Small intestine (tissue), 7 donors: ENCODE measurements around the gene LENEP. TPM values are rescaled to one million over a fixed set of nuclear protein-coding genes. Genes with fewer than 3 reads are reported as not detected.
"Not testable (repeated sequence)": the region's sequence is repeated elsewhere in the genome, so short reads cannot be mapped to it uniquely, and the experiment has no call there.

Experiments used
- DNase-seq, 2 donors: peaks; one replicate each; pipeline versions ENCODE4 v3.0.0 to v3.0.0-alpha.2; 2013
- FAIRE-seq: peaks from 2 replicates; lab custom pipeline; 2012; peaks lifted over from hg19 to GRCh38; lab: Jason Lieb, UNC
- H3K27ac ChIP-seq, 3 donors: one replicate each; pipeline ENCODE4 v1.5.1; 2013; ENCODE audit warnings: low read length in 2 of 3, mild to moderate bottlenecking in 2 of 3, control low read depth in 1 of 3, inconsistent platforms in 1 of 3, low read depth in 1 of 3, moderate library complexity in 1 of 3
- H3K27me3 ChIP-seq, 3 donors: one replicate each; pipeline ENCODE4 v1.6.1; 2013; ENCODE audit warnings: low read length in 3 of 3, inconsistent platforms in 1 of 3; ENCODE audit not compliant: control insufficient read depth in 3 of 3, insufficient read depth in 3 of 3
- H3K36me3 ChIP-seq, 3 donors: one replicate each; pipeline ENCODE4 v1.6.1; 2013; ENCODE audit warnings: low read length in 3 of 3, inconsistent platforms in 1 of 3, low read depth in 1 of 3, mild to moderate bottlenecking in 1 of 3, moderate library complexity in 1 of 3; ENCODE audit not compliant: control insufficient read depth in 3 of 3, insufficient read depth in 2 of 3
- H3K4me1 ChIP-seq, 3 donors: one replicate each; pipeline ENCODE4 v1.6.1; 2013; ENCODE audit warnings: low read length in 2 of 3, inconsistent platforms in 1 of 3, low read depth in 1 of 3, mild to moderate bottlenecking in 1 of 3, moderate library complexity in 1 of 3; ENCODE audit not compliant: control insufficient read depth in 3 of 3, insufficient read depth in 2 of 3
- H3K4me3 ChIP-seq, 3 donors: one replicate each; pipeline ENCODE4 v1.5.1; 2013; ENCODE audit warnings: low read length in 3 of 3, control low read depth in 1 of 3, inconsistent platforms in 1 of 3, low read depth in 1 of 3, mild to moderate bottlenecking in 1 of 3, moderate library complexity in 1 of 3
- H3K9me3 ChIP-seq, 2 donors: one replicate each; pipeline ENCODE4 v1.6.1; 2013; ENCODE audit warnings: low read depth in 1 of 2, low read length in 1 of 2; ENCODE audit not compliant: control insufficient read depth in 2 of 2, insufficient read depth in 1 of 2
- WGBS, 3 donors: extraction: QIAGEN DNeasy Blood & Tissue Kit; methylation state at CpG; one replicate each; pipeline ENCODE4 v1.1.7; 2013; 5-methylcytosine and 5-hydroxymethylcytosine counted together
- polyA plus RNA-seq, 4 donors: library from polyadenylated mRNA; stranded (reverse) in 3 of 4; unstranded in 1 of 4; fragments of 200-250 nt in 3 of 4; fragments of 120-200 nt in 1 of 4; gene quantifications; one replicate each; pipeline versions ENCODE4 v1.2.1 to v1.2.3, GENCODE V29; 2013
- donor health status: healthy with polysubstance abuse.
- donor health status: control.
- donor health status: control.
- donor health status: Bipolar disorder and iron deficiency.
- donor health status: healthy.

Gene LENEP
- polyA plus RNA-seq, 4 donors: 0.64 TPM; not detected in 3

- peaks cover 5 to 61% (median 8%) of the 10 kb centered on the region in 3 donors for H3K36me3 ChIP-seq
- H3K4me3 ChIP-seq: no peak overlapping the region
- H3K9me3 ChIP-seq: no peaks in the 10 kb centered on the region
- no peak for FAIRE-seq
- H3K27me3 ChIP-seq: no peaks in the 10 kb centered on the region
- peaks cover 2 to 15% (median 5%) of the 10 kb centered on the region in 3 donors for H3K4me1 ChIP-seq
- WGBS, 3 donors: 86 to 93% (median 88%) methylated on average over 17 of the region's 17 CpGs
- DNase-seq: no peak
- peak overlapping the region in 1 of 3 donors; percentile 45 for H3K27ac ChIP-seq
Observed at GRCh38 chr1:154988058-154988954, 5.1 kb upstream of the LENEP start.

DNA sequence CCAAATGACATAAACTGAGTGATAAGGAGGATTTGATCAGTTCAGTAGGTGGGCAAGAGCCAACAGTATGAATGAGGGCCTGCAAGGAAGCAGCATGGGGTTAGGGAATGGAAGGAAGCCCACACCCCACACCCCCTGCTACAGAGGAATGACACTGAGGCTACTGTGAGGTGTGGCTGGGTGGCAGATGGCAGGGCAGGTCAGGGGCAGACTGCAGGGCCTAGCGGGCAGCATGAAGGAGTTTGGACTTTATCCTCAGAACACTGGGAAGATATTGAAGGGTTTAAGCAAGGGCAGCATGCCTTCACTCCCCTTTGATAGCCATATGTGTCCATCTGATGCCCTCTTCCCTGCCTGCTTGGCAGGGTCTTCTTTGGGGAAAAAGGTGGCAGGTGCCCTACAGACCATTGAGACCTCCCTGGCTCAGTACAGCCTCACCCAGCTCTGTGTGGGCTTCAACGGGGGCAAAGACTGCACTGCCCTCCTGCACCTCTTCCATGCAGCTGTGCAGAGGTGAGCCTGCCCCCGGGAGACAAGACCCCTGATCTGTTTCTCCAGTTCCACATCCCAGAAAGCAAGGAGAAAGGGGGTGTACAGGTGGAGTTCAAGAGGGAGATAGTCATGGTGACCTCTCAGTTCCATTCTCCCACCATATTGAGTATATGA lies 4.1 kb upstream of the LENEP start:
- peaks cover 5 to 65% (median 8%) of the 10 kb centered on the region in 3 donors for H3K36me3 ChIP-seq

DNA sequence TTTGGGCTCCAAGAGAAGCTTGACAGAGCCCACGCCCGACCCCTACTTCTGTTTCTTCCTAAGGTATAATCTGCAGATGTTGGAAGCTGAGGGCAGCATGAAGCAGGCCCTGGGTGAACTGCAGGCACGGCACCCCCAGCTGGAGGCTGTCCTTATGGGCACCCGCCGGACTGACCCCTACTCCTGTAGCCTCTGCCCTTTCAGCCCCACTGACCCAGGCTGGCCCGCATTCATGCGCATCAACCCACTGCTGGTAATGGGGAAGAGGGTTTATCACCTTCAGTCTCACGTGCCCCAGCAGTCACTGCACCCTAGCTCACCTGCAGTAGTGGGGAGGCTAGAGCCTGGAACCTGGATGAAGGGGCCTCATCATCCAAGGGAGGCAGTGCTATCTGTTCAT lies 3.1 kb upstream of the LENEP start:
- Histone ChIP-seq H3K9me3 (no peaks in the 10 kb centered on the region), H3K4me3 (no peak overlapping the region), H3K36me3 (peaks cover 5 to 63% (median 8%) of the 10 kb centered on the region in 3 donors), H3K4me1 (peaks cover 0 to 16% (median 2%) of the 10 kb centered on the region in 3 donors), H3K27ac (no peak overlapping the region), H3K27me3 (no peaks in the 10 kb centered on the region)
- 87 to 97% (median 93%) methylated on average over 8 of the region's 8 CpGs for WGBS, 3 donors
- FAIRE-seq (no peak), DNase-seq (no peak)

More for the DNA sequence above, 4.1 kb upstream of the LENEP start:
- FAIRE-seq (no peak), DNase-seq (peak in 1 of 2 donors; percentile 73)
- no peaks in the 10 kb centered on the region for H3K27me3 ChIP-seq
- H3K9me3 ChIP-seq: no peaks in the 10 kb centered on the region
- H3K4me3 ChIP-seq: no peak overlapping the region
- 52 to 78% (median 72%) methylated on average over 3 of the region's 3 CpGs for WGBS, 3 donors
- H3K4me1 ChIP-seq: peaks cover 0 to 11% (median 2%) of the 10 kb centered on the region in 3 donors
- H3K27ac ChIP-seq: no peak overlapping the region

GRCh38 chr1:154992721-154993571 lies 440 bp upstream of the LENEP start:
- H3K4me3 ChIP-seq: no peak overlapping the region
- 82 to 84% (median 82%) methylated on average over 14 of the region's 14 CpGs for WGBS, 3 donors
- no peak for FAIRE-seq
- H3K4me1 ChIP-seq: peaks cover 0 to 16% (median 2%) of the 10 kb centered on the region in 3 donors
- no peaks in the 10 kb centered on the region for H3K27me3 ChIP-seq
- DNase-seq: no peak
- H3K27ac ChIP-seq: no peak overlapping the region
- no peaks in the 10 kb centered on the region for H3K9me3 ChIP-seq
- peaks cover 5 to 48% (median 8%) of the 10 kb centered on the region in 3 donors for H3K36me3 ChIP-seq

DNA sequence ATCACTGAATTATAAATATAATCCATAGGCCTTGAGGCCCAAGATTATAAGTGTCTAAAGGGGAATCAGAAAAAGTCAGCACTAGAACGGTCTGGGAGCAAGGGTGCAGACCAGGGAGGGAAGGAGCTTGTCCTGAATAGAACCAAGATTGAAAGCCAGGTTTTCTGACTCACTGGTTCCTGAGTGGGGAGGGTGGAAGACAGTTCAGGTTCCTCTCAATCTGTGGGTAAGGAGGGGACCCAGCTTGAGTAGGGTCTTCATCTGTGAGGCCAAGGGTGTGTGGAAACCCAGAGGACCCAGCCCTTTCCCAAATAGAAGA lies 842 bp downstream of the LENEP start:
- H3K4me1 ChIP-seq: peaks cover 0 to 14% (median 2%) of the 10 kb centered on the region in 3 donors
- no peaks in the 10 kb centered on the region for H3K27me3 ChIP-seq
- 40 to 57% (median 47%) methylated on average over 1 of the region's 1 CpG for WGBS, 3 donors
- peaks cover 5 to 35% (median 8%) of the 10 kb centered on the region in 3 donors for H3K36me3 ChIP-seq
- FAIRE-seq: no peak
- H3K4me3 ChIP-seq: no peak overlapping the region
- H3K9me3 ChIP-seq: no peaks in the 10 kb centered on the region
- no peak overlapping the region for H3K27ac ChIP-seq
- DNase-seq: no peak

DNA sequence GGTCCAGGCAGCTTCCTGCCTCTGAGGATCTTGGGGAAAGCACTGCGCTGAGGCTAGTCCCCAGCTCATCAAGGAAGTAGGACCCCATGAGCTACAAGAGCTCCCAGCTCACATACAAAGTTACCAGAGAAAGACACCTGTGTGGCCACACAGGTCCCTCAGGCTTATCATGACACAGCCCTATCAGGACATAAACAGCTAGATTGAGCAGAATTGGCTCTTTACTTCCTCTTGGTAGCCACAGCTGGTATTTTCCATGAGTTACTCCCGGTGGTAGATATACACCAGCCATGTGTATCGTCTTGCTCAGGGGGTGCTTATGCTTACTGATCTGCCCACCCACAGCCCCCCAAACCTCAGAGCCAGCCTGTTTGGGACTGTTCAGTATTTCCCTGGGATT lies 1.2 kb downstream of the LENEP start:
- 48 to 53% (median 53%) methylated on average over 3 of the region's 3 CpGs for WGBS, 3 donors
- no peaks in the 10 kb centered on the region for H3K27me3 ChIP-seq
- H3K9me3 ChIP-seq: no peaks in the 10 kb centered on the region
- no peak overlapping the region for H3K4me3 ChIP-seq
- DNase-seq: no peak
- H3K36me3 ChIP-seq: peaks cover 5 to 31% (median 8%) of the 10 kb centered on the region in 3 donors
- peaks cover 0 to 14% (median 0%) of the 10 kb centered on the region in 3 donors for H3K4me1 ChIP-seq
- no peak for FAIRE-seq
- H3K27ac ChIP-seq: no peak overlapping the region

GRCh38 chr1:154995301-154995983 lies 2.1 kb downstream of the LENEP start:
- WGBS, 3 donors: 49 to 63% (median 58%) methylated on average over 10 to 13 of the region's 13 CpGs
- H3K9me3 ChIP-seq, H3K27ac ChIP-seq, H3K27me3 ChIP-seq, H3K4me3 ChIP-seq, FAIRE-seq: not testable (repeated sequence)
- H3K36me3 ChIP-seq: peaks cover 1 to 23% (median 4%) of the 10 kb centered on the region in 3 donors
- H3K4me1 ChIP-seq: peaks cover 1 to 20% (median 3%) of the 10 kb centered on the region in 3 donors
- peak; percentile 75 to 76 for DNase-seq
